Measurements from ENCODE around the gene RCOR2. TPM values are rescaled to one million over a fixed set of nuclear protein-coding genes. Genes with fewer than 3 reads are reported as not detected.

Gene RCOR2
- total RNA-seq, 4 donors from 2014 or later: 0.40 to 0.45 (median 0.42) TPM; not detected in 1

- TF ChIP-seq CTCF (IDR thresholded peaks at IDR 0.05): no peak
- TF ChIP-seq POLR2AphosphoS5 (IDR thresholded peaks at IDR 0.05): no peak
- TF ChIP-seq EP300 (IDR thresholded peaks at IDR 0.05): no peak
- TF ChIP-seq POLR2A (IDR thresholded peaks at IDR 0.05; ENCODE audit: low read depth): no peak
- Histone ChIP-seq H3K4me3 (no peak overlapping the region), H3K4me1 (peaks cover 24 to 56% (median 41%) of the 10 kb centered on the region in 4 donors), H3K27me3 (no peaks in the 10 kb centered on the region), H3K27ac (replicated peaks in 1 of 4) (no peak overlapping the region), H3K9me3 (no peaks in the 10 kb centered on the region), H3K36me3 (peaks cover 5 to 39% (median 38%) of the 10 kb centered on the region in 4 donors)
- intact Hi-C loops (cut with DNase I): no loop called here
- no peak for DNase-seq (ENCODE audit: extremely low spot score)
- WGBS: 91% methylated on average over 5 of the region's 8 CpGs
Measured at GRCh38 chr11:63911440-63911839, 5.5 kb downstream of the RCOR2 start.

- intact Hi-C loops (cut with DNase I): no loop called here
- TF ChIP-seq POLR2AphosphoS5 (IDR thresholded peaks at IDR 0.05) (no peak), POLR2A (IDR thresholded peaks at IDR 0.05; ENCODE audit: low read depth) (no peak), EP300 (IDR thresholded peaks at IDR 0.05) (no peak), CTCF (IDR thresholded peaks at IDR 0.05) (no peak)
- H3K4me3 ChIP-seq: no peak overlapping the region
- H3K9me3 ChIP-seq: no peaks in the 10 kb centered on the region
- DNase-seq (ENCODE audit: extremely low spot score): no peak
- 61% methylated on average over 9 of the region's 9 CpGs for WGBS
- H3K4me1 ChIP-seq: peaks cover 17 to 48% (median 34%) of the 10 kb centered on the region in 4 donors
- peaks cover 10 to 47% (median 45%) of the 10 kb centered on the region in 4 donors for H3K36me3 ChIP-seq
- H3K27ac ChIP-seq (replicated peaks in 1 of 4): no peak overlapping the region
- H3K27me3 ChIP-seq: no peaks in the 10 kb centered on the region
Measured at GRCh38 chr11:63910675-63911074, 6.3 kb downstream of the RCOR2 start.

GRCh38 chr11:63909591-63910506, 7.1 kb downstream of the RCOR2 start:
- TF ChIP-seq POLR2AphosphoS5 (IDR thresholded peaks at IDR 0.05) (no peak), POLR2A (IDR thresholded peaks at IDR 0.05; ENCODE audit: low read depth) (no peak), CTCF (IDR thresholded peaks at IDR 0.05) (no peak), EP300 (IDR thresholded peaks at IDR 0.05) (no peak)
- H3K9me3 ChIP-seq: no peaks in the 10 kb centered on the region
- peaks cover 13 to 55% (median 53%) of the 10 kb centered on the region in 4 donors for H3K36me3 ChIP-seq
- WGBS: 68% methylated on average over 20 of the region's 24 CpGs
- no peak overlapping the region for H3K4me3 ChIP-seq
- DNase-seq (ENCODE audit: extremely low spot score): no peak
- H3K27ac ChIP-seq (replicated peaks in 1 of 4): peak overlapping the region in 1 of 4 donors; percentile 42
- H3K27me3 ChIP-seq: no peaks in the 10 kb centered on the region
- intact Hi-C loops (cut with DNase I): no loop called here
- H3K4me1 ChIP-seq: peaks cover 12 to 48% (median 28%) of the 10 kb centered on the region in 4 donors

GRCh38 chr11:63908631-63909401, 8.1 kb downstream of the RCOR2 start:
- Histone ChIP-seq H3K4me3 (no peak overlapping the region), H3K4me1 (peaks cover 12 to 50% (median 28%) of the 10 kb centered on the region in 4 donors), H3K27ac (replicated peaks in 1 of 4) (peak overlapping the region in 1 of 4 donors; percentile 42), H3K9me3 (no peaks in the 10 kb centered on the region), H3K36me3 (peaks cover 18 to 66% (median 63%) of the 10 kb centered on the region in 4 donors), H3K27me3 (no peaks in the 10 kb centered on the region)
- intact Hi-C loops (cut with DNase I): no loop called here
- TF ChIP-seq POLR2A (IDR thresholded peaks at IDR 0.05; ENCODE audit: low read depth) (no peak), POLR2AphosphoS5 (IDR thresholded peaks at IDR 0.05) (no peak), EP300 (IDR thresholded peaks at IDR 0.05) (no peak), CTCF (IDR thresholded peaks at IDR 0.05) (no peak)
- DNase-seq (ENCODE audit: extremely low spot score): no peak
- WGBS: 81% methylated on average over 38 of the region's 46 CpGs

Measured in esophagus muscularis mucosa (tissue), 4 donors.